WTC11 (cell line): ENCODE results near the gene DCST2. TPM values are rescaled to one million over a fixed set of nuclear protein-coding genes. Genes with fewer than 3 reads are reported as not detected.

Experiments
- ATAC-seq: fragments of 200-7000 bp; cut with Tn5 transposase; 2 replicates; pipeline ENCODE4 v1.10.0; 2021; ENCODE audit warnings: mild to moderate bottlenecking, moderate library complexity
- CTCF ChIA-PET: fragments of 300-600 bp; sonication (Branson Sonifier 250); formaldehyde crosslinking; loops from one replicate; lab custom pipeline; 2021; ENCODE audit warnings: antibody characterized with exemption; lab: Charles Lee
- POLR2A ChIA-PET: fragments of 350-600 bp; sonication (Branson Sonifier 250); formaldehyde crosslinking; loops from one replicate; lab custom pipeline; 2021; ENCODE audit warnings: antibody characterized with exemption; lab: Charles Lee
- DNase-seq: peaks from one replicate; pipeline ENCODE4 v3.0.0; 2021; ENCODE audit warnings: low spot score
- H3K27ac Mint-ChIP-seq: 2 replicates; pipeline ENCODE4 v1.8.0; 2021; ENCODE audit warnings: mixed read lengths
- H3K27me3 Mint-ChIP-seq: 2 replicates; pipeline ENCODE4 v1.8.0; 2021; ENCODE audit warnings: low read depth, mild to moderate bottlenecking, moderate library complexity, mixed read lengths
- H3K36me3 Mint-ChIP-seq: 2 replicates; pipeline ENCODE4 v1.8.0; 2021; ENCODE audit warnings: mixed read lengths
- H3K4me1 Mint-ChIP-seq: 2 replicates; pipeline ENCODE4 v1.8.0; 2022; ENCODE audit warnings: mixed read lengths
- H3K4me3 Mint-ChIP-seq: 2 replicates; pipeline ENCODE4 v1.8.0; 2021; ENCODE audit warnings: mild to moderate bottlenecking, moderate library complexity, mixed read lengths
- H3K9me3 Mint-ChIP-seq: 2 replicates; pipeline ENCODE4 v1.8.0; 2021; ENCODE audit warnings: mixed read lengths
- E2F1 ChIP-seq: sonication (generic); formaldehyde crosslinking; IDR thresholded peaks from 2 replicates; pipeline ENCODE4 v1.8.0; 2022; ENCODE audit warnings: mild to moderate bottlenecking, missing genetic modification reagents
- E2F4 ChIP-seq: sonication (generic); formaldehyde crosslinking; IDR thresholded peaks from 2 replicates; pipeline ENCODE4 v1.8.1; 2022; ENCODE audit warnings: low read depth, mild to moderate bottlenecking, moderate library complexity, missing genetic modification reagents, borderline replicate concordance
- E2F5 ChIP-seq: sonication (generic); formaldehyde crosslinking; IDR thresholded peaks from 2 replicates; pipeline ENCODE4 v1.8.1; 2022; ENCODE audit warnings: mild to moderate bottlenecking, moderate library complexity, missing genetic modification reagents
- ESRRA ChIP-seq: sonication (generic); formaldehyde crosslinking; IDR thresholded peaks from 2 replicates; pipeline ENCODE4 v1.8.1; 2022; ENCODE audit warnings: mild to moderate bottlenecking, missing genetic modification reagents, borderline replicate concordance
- ETV6 ChIP-seq: sonication (generic); formaldehyde crosslinking; IDR thresholded peaks from 2 replicates; pipeline ENCODE4 v1.8.1; 2022; ENCODE audit warnings: mild to moderate bottlenecking, missing genetic modification reagents
- FOXK1 ChIP-seq: sonication (generic); formaldehyde crosslinking; IDR thresholded peaks from 2 replicates; pipeline ENCODE4 v1.8.0; 2022; ENCODE audit warnings: mild to moderate bottlenecking, moderate library complexity, missing genetic modification reagents
- FOXP4 ChIP-seq: sonication (generic); formaldehyde crosslinking; IDR thresholded peaks from 2 replicates; pipeline ENCODE4 v1.8.0; 2022; ENCODE audit warnings: mild to moderate bottlenecking, missing genetic modification reagents
- GABPB1 ChIP-seq: sonication (generic); formaldehyde crosslinking; IDR thresholded peaks from 2 replicates; pipeline ENCODE4 v1.8.1; 2023; ENCODE audit warnings: mild to moderate bottlenecking, missing genetic modification reagents
- GRHL2 ChIP-seq: fragments of 250-450 bp; sonication (Bioruptor Pico); IDR thresholded peaks from 2 replicates; pipeline ENCODE4 v1.8.0; 2022; ENCODE audit warnings: mild to moderate bottlenecking, moderate library complexity; ENCODE audit not compliant: insufficient replicate concordance, severe bottlenecking
- KAT7 ChIP-seq: sonication (generic); formaldehyde crosslinking; IDR thresholded peaks from 2 replicates; pipeline ENCODE4 v1.8.1; 2023; ENCODE audit warnings: missing genetic modification reagents, mild to moderate bottlenecking, borderline replicate concordance
- MAX ChIP-seq: sonication (generic); formaldehyde crosslinking; IDR thresholded peaks from 2 replicates; pipeline ENCODE4 v1.8.0; 2022; ENCODE audit warnings: mild to moderate bottlenecking, missing genetic modification reagents
- NFE2L1 ChIP-seq: sonication (generic); formaldehyde crosslinking; IDR thresholded peaks from 2 replicates; pipeline ENCODE4 v1.8.1; 2023; ENCODE audit warnings: missing genetic modification reagents
- OVOL2 ChIP-seq: fragments of 250-450 bp; sonication (Bioruptor Pico); IDR thresholded peaks from 2 replicates; pipeline ENCODE4 v1.9.0; 2021; ENCODE audit warnings: mild to moderate bottlenecking, borderline replicate concordance
- PRDM15 ChIP-seq: sonication (generic); formaldehyde crosslinking; IDR thresholded peaks from 2 replicates; pipeline ENCODE4 v1.8.0; 2022; ENCODE audit warnings: missing genetic modification reagents
- SMAD3 ChIP-seq: sonication (generic); formaldehyde crosslinking; IDR thresholded peaks from 2 replicates; pipeline ENCODE4 v1.8.0; 2022; ENCODE audit warnings: missing genetic modification reagents, mild to moderate bottlenecking, borderline replicate concordance
- TP53 ChIP-seq: sonication (generic); formaldehyde crosslinking; IDR thresholded peaks from 2 replicates; pipeline ENCODE4 v1.8.1; 2023; ENCODE audit warnings: mild to moderate bottlenecking, missing genetic modification reagents
- ZBTB21 ChIP-seq: sonication (generic); formaldehyde crosslinking; IDR thresholded peaks from 2 replicates; pipeline ENCODE4 v1.8.1; 2023; ENCODE audit warnings: mild to moderate bottlenecking, missing genetic modification reagents, borderline replicate concordance
- ZMAT4 ChIP-seq: fragments of 250-450 bp; sonication (Bioruptor Pico); IDR thresholded peaks from 2 replicates; pipeline ENCODE4 v1.9.0; 2021; ENCODE audit warnings: mild to moderate bottlenecking
- ZNF121 ChIP-seq: sonication (generic); formaldehyde crosslinking; IDR thresholded peaks from 2 replicates; pipeline ENCODE4 v1.8.0; 2023; ENCODE audit warnings: missing genetic modification reagents
- ZNF232 ChIP-seq: sonication (generic); formaldehyde crosslinking; IDR thresholded peaks from 2 replicates; pipeline ENCODE4 v1.8.0; 2022; ENCODE audit warnings: mild to moderate bottlenecking, missing genetic modification reagents
- ZNF263 ChIP-seq: sonication (generic); formaldehyde crosslinking; IDR thresholded peaks from 2 replicates; pipeline ENCODE4 v1.8.1; 2022; ENCODE audit warnings: low read depth, mild to moderate bottlenecking, moderate library complexity, missing genetic modification reagents
- ZNF423 ChIP-seq: fragments of 250-450 bp; sonication (Bioruptor Pico); IDR thresholded peaks from 2 replicates; pipeline ENCODE4 v2.1.2; 2022; ENCODE audit warnings: mild to moderate bottlenecking, moderate library complexity
- total RNA-seq: library from RNA; stranded (reverse); gene quantifications from 3 replicates; pipeline ENCODE4 v1.2.3, GENCODE V29; 2021
- TF ChIP-seq, protein P1 (sequence below): sonication (generic); formaldehyde crosslinking; IDR thresholded peaks from 2 replicates; pipeline ENCODE4 v1.8.0; 2022; ENCODE audit warnings: mild to moderate bottlenecking, missing genetic modification reagents
- TF ChIP-seq, protein P2 (sequence below): sonication (generic); formaldehyde crosslinking; IDR thresholded peaks from 2 replicates; pipeline ENCODE4 v1.8.0; 2023; ENCODE audit warnings: missing genetic modification reagents

Gene DCST2
- total RNA-seq, 1 experiment from 2014 or later = 0.83 TPM

DNA sequence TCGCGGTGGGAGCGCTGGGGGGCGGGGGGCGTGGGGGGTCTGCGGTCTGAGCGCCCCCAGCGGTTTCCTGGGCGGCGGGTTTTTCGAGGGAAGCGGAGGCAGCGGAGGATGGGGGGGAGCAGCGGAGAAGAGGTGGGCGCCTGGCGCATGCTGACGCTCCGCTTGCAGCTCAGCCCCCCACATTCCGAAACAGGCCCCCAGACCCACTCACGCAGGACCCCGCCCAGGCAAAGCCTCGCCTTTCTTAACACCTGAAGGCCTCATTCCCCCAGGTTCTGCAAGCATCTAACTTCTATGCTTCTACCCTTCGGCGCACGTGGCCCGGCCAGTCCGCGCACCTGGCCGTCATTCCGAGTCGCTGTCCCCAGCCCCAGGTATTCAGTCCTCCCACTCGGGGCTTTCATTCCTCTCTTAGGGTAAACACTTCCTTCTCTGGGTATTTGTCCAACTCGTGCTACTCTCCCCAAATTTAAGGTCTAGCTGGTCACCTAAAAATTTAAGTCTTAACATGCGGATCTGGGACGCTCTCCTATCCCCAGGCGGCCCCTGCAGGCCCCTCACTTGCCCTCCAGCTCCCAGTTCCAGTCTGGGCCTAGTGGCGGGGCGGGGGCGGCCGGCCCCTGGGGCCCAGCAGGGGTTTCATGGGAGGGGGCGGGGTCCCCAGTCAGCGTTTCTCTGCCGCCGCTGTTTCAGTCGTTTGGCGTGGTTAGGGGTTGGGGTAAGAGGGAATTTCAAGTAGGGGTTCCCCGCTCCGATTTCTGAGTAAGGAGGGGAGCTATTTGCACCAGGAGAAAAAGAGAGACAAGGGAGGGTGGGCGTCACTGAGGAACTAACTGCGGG, 33.8 kb downstream of the DCST2 start:
- peak overlapping the region; percentile 88 for H3K4me3 Mint-ChIP-seq
- H3K36me3 Mint-ChIP-seq = no peaks in the 10 kb centered on the region
- POLR2A ChIA-PET = interaction anchor here (1.0 to 13.0 kb wide), 11 partner anchors 9 to 194 kb away, joined by 4 to 176 read pairs (median 7); partner anchors contain the start of genes CKS1B, FLAD1, PBXIP1 and PMVK
- TF ChIP-seq PRDM15 (CRISPR knock-in tag) (peak; percentile 92), ETV6 (CRISPR knock-in tag) (peak; percentile 30; the same call in 1 of the 2 replicates), OVOL2 (CRISPR knock-in tag) (no peak), ZNF423 (CRISPR knock-in tag) (no peak), ZNF121 (no peak), GABPB1 (CRISPR knock-in tag) (no peak), ZNF263 (CRISPR knock-in tag) (no peak), TP53 (peak; percentile 79; the same call in 1 of the 2 replicates), ZBTB21 (CRISPR knock-in tag) (no peak), KAT7 (CRISPR knock-in tag) (0 out of 2 replicates have a peak, but pooled peaks have one; percentile 24), ESRRA (CRISPR knock-in tag) (peak; percentile 71; the same call in 1 of the 2 replicates), E2F1 (CRISPR knock-in tag) (no peak), ZMAT4 (CRISPR knock-in tag) (0 out of 2 replicates have a peak, but pooled peaks have one; percentile 22), E2F5 (CRISPR knock-in tag) (peak; percentile 36; the same call in 1 of the 2 replicates), FOXP4 (CRISPR knock-in tag) (peak; percentile 71), NFE2L1 (CRISPR knock-in tag) (peak; percentile 62; the same call in 1 of the 2 replicates), GRHL2 (no peak), SMAD3 (CRISPR knock-in tag) (peak; percentile 85; the same call in 1 of the 2 replicates), MAX (CRISPR knock-in tag) (peak; percentile 87), ZNF232 (CRISPR knock-in tag) (0 out of 2 replicates have a peak, but pooled peaks have one; percentile 56), FOXK1 (peak; percentile 43; the same call in 1 of the 2 replicates), E2F4 (CRISPR knock-in tag) (no peak)
- TF ChIP-seq, protein P1, sequence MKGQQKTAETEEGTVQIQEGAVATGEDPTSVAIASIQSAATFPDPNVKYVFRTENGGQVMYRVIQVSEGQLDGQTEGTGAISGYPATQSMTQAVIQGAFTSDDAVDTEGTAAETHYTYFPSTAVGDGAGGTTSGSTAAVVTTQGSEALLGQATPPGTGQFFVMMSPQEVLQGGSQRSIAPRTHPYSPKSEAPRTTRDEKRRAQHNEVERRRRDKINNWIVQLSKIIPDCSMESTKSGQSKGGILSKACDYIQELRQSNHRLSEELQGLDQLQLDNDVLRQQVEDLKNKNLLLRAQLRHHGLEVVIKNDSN (CRISPR knock-in tag) = peak; percentile 66; the same call in 1 of the 2 replicates
- TF ChIP-seq, protein P2, sequence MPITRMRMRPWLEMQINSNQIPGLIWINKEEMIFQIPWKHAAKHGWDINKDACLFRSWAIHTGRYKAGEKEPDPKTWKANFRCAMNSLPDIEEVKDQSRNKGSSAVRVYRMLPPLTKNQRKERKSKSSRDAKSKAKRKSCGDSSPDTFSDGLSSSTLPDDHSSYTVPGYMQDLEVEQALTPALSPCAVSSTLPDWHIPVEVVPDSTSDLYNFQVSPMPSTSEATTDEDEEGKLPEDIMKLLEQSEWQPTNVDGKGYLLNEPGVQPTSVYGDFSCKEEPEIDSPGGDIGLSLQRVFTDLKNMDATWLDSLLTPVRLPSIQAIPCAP (CRISPR knock-in tag) = peak; percentile 36; the same call in 1 of the 2 replicates

More for the DNA sequence above, 33.8 kb downstream of the DCST2 start:
- Mint-ChIP-seq H3K9me3 (no peaks in the 10 kb centered on the region), H3K27me3 (no peaks in the 10 kb centered on the region; the same call in 1 of the 2 replicates), H3K27ac (peak overlapping the region; percentile 99), H3K4me1 (peaks cover 25% of the 10 kb centered on the region)
- CTCF ChIA-PET = interaction anchor here (0.6 to 10.3 kb wide), 38 partner anchors 8 to 440 kb away, joined by 3 to 176 read pairs (median 8); partner anchors contain the start of genes ADAM15, EFNA3, EFNA4 and FLAD1
- no peak for ATAC-seq
- peak; percentile 77 for DNase-seq
